OCI-LY1 (cell line): ENCODE measurements around the gene NUP93.

Experiments used
- H2AFZ ChIP-seq: fragments of 200-600 bp; sonication (generic), shearing (Covaris generic); 2 replicates; pipeline ENCODE4 v1.6.0; 2014; ENCODE audit warnings: antibody characterized with exemption, mild to moderate bottlenecking, low read length
- H3F3A ChIP-seq: fragments of 200-600 bp; sonication (generic), shearing (Covaris generic); 2 replicates; pipeline ENCODE4 v1.6.0; 2014; ENCODE audit warnings: mild to moderate bottlenecking, antibody characterized with exemption, low read length, moderate library complexity; ENCODE audit not compliant: insufficient read depth
- H3K27ac ChIP-seq: fragments of 200-600 bp; sonication (generic); 2 replicates; pipeline ENCODE4 v1.5.1; 2014; ENCODE audit warnings: low read length, mixed run types, mild to moderate bottlenecking, low read depth; ENCODE audit not compliant: poor library complexity, severe bottlenecking
- H3K27me3 ChIP-seq: fragments of 200-600 bp; sonication (generic); 2 replicates; pipeline ENCODE4 v1.6.0; 2014; ENCODE audit warnings: antibody characterized with exemption, mild to moderate bottlenecking, low read length, moderate library complexity; ENCODE audit not compliant: insufficient read depth
- H3K36me3 ChIP-seq: fragments of 200-600 bp; sonication (generic); 2 replicates; pipeline ENCODE4 v1.6.1; 2014; ENCODE audit warnings: mild to moderate bottlenecking, antibody characterized with exemption, low read length, moderate library complexity, mixed read lengths; ENCODE audit not compliant: insufficient read depth
- H3K4me1 ChIP-seq: fragments of 200-600 bp; sonication (generic); 2 replicates; pipeline ENCODE4 v1.5.1; 2014; ENCODE audit warnings: mild to moderate bottlenecking, low read length, moderate library complexity; ENCODE audit not compliant: insufficient read depth, severe bottlenecking
- H3K4me2 ChIP-seq: fragments of 200-600 bp; sonication (generic), shearing (Covaris generic); 2 replicates; pipeline ENCODE4 v1.6.1; 2014; ENCODE audit warnings: low read length
- H3K4me3 ChIP-seq: fragments of 200-600 bp; sonication (generic); 2 replicates; pipeline ENCODE4 v1.5.1; 2014; ENCODE audit warnings: low read length, low read depth, mild to moderate bottlenecking, mixed read lengths; ENCODE audit not compliant: poor library complexity, severe bottlenecking
- H3K79me2 ChIP-seq: fragments of 200-600 bp; shearing (Covaris generic); 2 replicates; pipeline ENCODE4 v1.6.1; 2016; ENCODE audit warnings: mixed run types, low read length, mixed read lengths; ENCODE audit not compliant: insufficient read depth
- H3K9ac ChIP-seq: fragments of 200-600 bp; sonication (generic), shearing (Covaris generic); 2 replicates; pipeline ENCODE4 v1.6.1; 2014; ENCODE audit warnings: mild to moderate bottlenecking, low read length, mixed read lengths
- H3K9me2 ChIP-seq: fragments of 200-600 bp; sonication (generic), shearing (Covaris generic); 2 replicates; pipeline ENCODE4 v1.6.1; 2014; ENCODE audit warnings: low read depth, mild to moderate bottlenecking, low read length, mixed read lengths
- H3K9me3 ChIP-seq: fragments of 200-600 bp; shearing (Covaris generic); 2 replicates; pipeline ENCODE4 v1.6.1; 2014; ENCODE audit warnings: low read length, mixed read lengths
- H4K20me1 ChIP-seq: fragments of 200-600 bp; sonication (generic), shearing (Covaris generic); 2 replicates; pipeline ENCODE4 v1.6.0; 2016; ENCODE audit warnings: mild to moderate bottlenecking, low read length; ENCODE audit not compliant: insufficient read depth
- EZH2 ChIP-seq: fragments of 200-600 bp; sonication (generic), shearing (Covaris generic); IDR thresholded peaks from 2 replicates; pipeline ENCODE4 v1.8.0; 2017; ENCODE audit warnings: borderline replicate concordance, mixed run types, mild to moderate bottlenecking, antibody characterized with exemption, low read length, moderate library complexity, mixed read lengths
- TF ChIP-seq, protein P1 (sequence below): fragments of 200-600 bp; sonication (generic), shearing (Covaris generic); IDR thresholded peaks from 2 replicates; pipeline ENCODE4 v1.5.1; 2017; ENCODE audit warnings: mild to moderate bottlenecking, antibody characterized with exemption, low read length, moderate library complexity, mixed read lengths

Gene NUP93

DNA sequence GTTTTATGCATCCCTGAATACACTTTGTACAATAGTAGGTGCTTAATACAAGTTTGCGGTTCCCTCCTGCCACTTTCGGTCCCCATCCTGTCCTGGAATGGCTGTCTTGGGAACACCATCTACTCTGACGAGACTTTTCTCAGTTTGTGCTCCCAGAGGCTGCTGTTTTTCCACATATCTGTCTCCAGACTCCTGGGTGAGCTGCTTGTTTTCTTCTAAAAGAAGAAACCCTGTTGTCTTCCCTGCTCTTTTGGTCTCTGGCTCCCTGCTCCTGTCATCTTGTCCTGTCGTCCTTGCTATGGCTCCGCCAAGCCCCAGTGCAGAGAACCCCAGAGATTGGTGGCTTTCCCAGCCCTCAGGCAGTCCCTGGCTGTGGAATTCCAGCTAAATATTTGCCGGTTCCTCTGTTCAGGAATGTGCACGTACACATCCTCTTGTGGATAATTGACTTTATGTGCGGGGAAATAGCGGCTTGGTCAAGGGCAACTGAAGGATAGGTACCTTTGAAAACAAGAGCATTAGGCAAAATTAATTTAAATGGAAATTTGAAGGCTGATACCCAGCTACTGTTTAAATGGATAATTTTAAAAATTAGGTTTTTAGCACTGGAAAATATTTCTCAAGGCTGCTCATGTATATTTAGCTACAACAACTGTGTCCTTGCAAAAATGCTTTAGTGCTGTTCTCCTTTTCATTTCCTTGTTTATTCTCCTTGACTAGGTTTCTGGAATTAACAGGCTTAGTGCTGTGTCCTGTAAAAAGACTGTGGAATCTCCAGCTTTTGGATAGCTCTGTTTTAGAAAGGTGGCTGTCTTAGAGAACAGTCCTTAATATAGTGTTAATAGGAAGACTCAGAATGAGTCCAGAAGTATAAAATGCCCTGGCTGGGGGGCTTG lies 84.9 kb downstream of the NUP93 start:
- H2AFZ ChIP-seq: no peak overlapping the region
- no peaks in the 10 kb centered on the region for H3K9me3 ChIP-seq
- TF ChIP-seq EZH2: no peak
- TF ChIP-seq, protein P1, sequence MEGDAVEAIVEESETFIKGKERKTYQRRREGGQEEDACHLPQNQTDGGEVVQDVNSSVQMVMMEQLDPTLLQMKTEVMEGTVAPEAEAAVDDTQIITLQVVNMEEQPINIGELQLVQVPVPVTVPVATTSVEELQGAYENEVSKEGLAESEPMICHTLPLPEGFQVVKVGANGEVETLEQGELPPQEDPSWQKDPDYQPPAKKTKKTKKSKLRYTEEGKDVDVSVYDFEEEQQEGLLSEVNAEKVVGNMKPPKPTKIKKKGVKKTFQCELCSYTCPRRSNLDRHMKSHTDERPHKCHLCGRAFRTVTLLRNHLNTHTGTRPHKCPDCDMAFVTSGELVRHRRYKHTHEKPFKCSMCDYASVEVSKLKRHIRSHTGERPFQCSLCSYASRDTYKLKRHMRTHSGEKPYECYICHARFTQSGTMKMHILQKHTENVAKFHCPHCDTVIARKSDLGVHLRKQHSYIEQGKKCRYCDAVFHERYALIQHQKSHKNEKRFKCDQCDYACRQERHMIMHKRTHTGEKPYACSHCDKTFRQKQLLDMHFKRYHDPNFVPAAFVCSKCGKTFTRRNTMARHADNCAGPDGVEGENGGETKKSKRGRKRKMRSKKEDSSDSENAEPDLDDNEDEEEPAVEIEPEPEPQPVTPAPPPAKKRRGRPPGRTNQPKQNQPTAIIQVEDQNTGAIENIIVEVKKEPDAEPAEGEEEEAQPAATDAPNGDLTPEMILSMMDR: no peak
- H3K4me2 ChIP-seq: no peak overlapping the region
- peaks cover 27% of the 10 kb centered on the region for H3K36me3 ChIP-seq
- no peak overlapping the region for H3K4me3 ChIP-seq
- H3K79me2 ChIP-seq: no peaks in the 10 kb centered on the region
- no peak overlapping the region for H3K27ac ChIP-seq
- H3F3A ChIP-seq: no peaks in the 10 kb centered on the region
- H3K4me1 ChIP-seq: no peaks in the 10 kb centered on the region
- H3K9ac ChIP-seq: no peak overlapping the region
- H3K9me2 ChIP-seq: no peaks in the 10 kb centered on the region
- no peaks in the 10 kb centered on the region for H4K20me1 ChIP-seq
- no peaks in the 10 kb centered on the region for H3K27me3 ChIP-seq

DNA sequence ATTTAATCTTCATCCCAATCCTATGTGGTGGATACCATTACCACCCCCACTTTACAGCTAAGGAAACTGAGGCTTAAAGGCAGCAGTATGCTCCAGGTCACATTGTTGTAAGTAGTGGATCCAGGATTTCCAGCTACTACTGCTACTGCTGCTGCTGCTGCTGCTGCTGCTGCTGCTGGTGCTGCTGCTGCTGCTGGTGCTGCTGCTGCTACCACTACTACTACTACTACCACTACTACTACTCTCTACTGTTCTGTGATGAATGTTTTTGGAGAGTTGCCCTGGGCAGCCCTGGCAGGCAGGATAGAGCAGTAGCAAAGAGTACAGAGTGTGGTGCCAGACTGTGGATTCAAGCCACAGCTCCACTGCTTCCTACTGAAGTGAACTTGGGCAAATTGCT lies 85.8 kb downstream of the NUP93 start:
- no peak overlapping the region for H2AFZ ChIP-seq
- H3K4me1 ChIP-seq: no peaks in the 10 kb centered on the region
- no peaks in the 10 kb centered on the region for H3K27me3 ChIP-seq
- no peak overlapping the region for H3K4me3 ChIP-seq
- no peaks in the 10 kb centered on the region for H3F3A ChIP-seq
- TF ChIP-seq, protein P1: no peak
- no peak for TF ChIP-seq EZH2
- H3K36me3 ChIP-seq: peaks cover 31% of the 10 kb centered on the region
- no peak overlapping the region for H3K27ac ChIP-seq
- no peaks in the 10 kb centered on the region for H3K79me2 ChIP-seq
- H3K4me2 ChIP-seq: no peak overlapping the region
- no peak overlapping the region for H3K9ac ChIP-seq
- H4K20me1 ChIP-seq: no peaks in the 10 kb centered on the region
- no peaks in the 10 kb centered on the region for H3K9me3 ChIP-seq
- no peaks in the 10 kb centered on the region for H3K9me2 ChIP-seq

DNA sequence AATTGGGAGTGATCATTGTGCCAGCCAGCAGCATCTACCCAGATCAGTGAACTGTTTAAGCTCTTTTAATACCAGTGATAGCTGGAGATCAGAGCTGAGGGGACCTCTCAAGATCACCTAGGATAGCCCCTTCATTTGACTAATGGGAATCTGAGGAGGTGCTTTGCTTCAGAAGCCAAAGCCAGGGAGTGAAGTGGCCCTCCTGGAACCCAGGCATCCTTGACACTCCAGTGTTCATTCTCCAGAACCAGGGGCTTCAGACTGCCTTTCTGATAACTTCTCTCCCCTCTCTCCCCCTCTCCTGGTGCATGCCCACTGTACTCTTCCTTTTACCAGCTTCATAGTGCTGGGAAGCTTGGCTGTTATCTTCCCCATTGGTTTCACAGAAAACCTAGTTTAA lies 87.1 kb downstream of the NUP93 start:
- Histone ChIP-seq H3K36me3 (peaks cover 44% of the 10 kb centered on the region), H4K20me1 (no peaks in the 10 kb centered on the region), H3K9me3 (no peaks in the 10 kb centered on the region), H3K4me2 (no peak overlapping the region), H3K9ac (no peak overlapping the region), H3K9me2 (no peaks in the 10 kb centered on the region), H3K4me3 (no peak overlapping the region), H3F3A (no peaks in the 10 kb centered on the region), H3K27me3 (no peaks in the 10 kb centered on the region), H3K79me2 (no peaks in the 10 kb centered on the region), H3K4me1 (no peaks in the 10 kb centered on the region), H3K27ac (no peak overlapping the region), H2AFZ (no peak overlapping the region)
- TF ChIP-seq, protein P1: no peak
- TF ChIP-seq EZH2: no peak
